ENCODE results near the gene CREB3L1.

The CREB3L1 gene

GRCh38 chr11:46315783-46316563, 38.5 kb downstream of the CREB3L1 start:
- POLR2A ChIA-PET: interaction anchor here (0.9 to 1.6 kb wide), 2 partner anchors 72 to 76 kb away, joined by 3 to 4 read pairs; no protein-coding TSS in a partner anchor
- TF ChIP-seq CTCF (IDR thresholded peaks at IDR 0.05; ENCODE audit: insufficient read depth, low read length, missing control alignments): no peak
- no peak for DNase-seq (ENCODE audit: low read depth, low spot score)
- CTCF ChIA-PET: interaction anchor here (0.8 to 20.0 kb wide), 14 partner anchors 8 to 193 kb away, joined by 3 to 661 read pairs (median 5); partner anchors contain the start of gene CREB3L1
- H3K4me3 ChIP-seq (ENCODE audit: low read depth, low read length): no peak overlapping the region

- DNase-seq (ENCODE audit: low read depth, low spot score): no peak
- no peak overlapping the region for H3K4me3 ChIP-seq (ENCODE audit: low read depth, low read length)
- TF ChIP-seq CTCF (IDR thresholded peaks at IDR 0.05; ENCODE audit: insufficient read depth, low read length, missing control alignments): no peak
- ChIA-PET CTCF (interaction anchor here (0.6 to 20.0 kb wide), 5 partner anchors 10 to 191 kb away, joined by 3 to 661 read pairs (median 8); no protein-coding TSS in a partner anchor), POLR2A (no interaction called here)
These were observed 41.6 kb downstream of the CREB3L1 start for GRCh38 chr11:46319074-46319453.

GRCh38 chr11:46321757-46322156, 44.3 kb downstream of the CREB3L1 start:
- no peak for DNase-seq (ENCODE audit: low read depth, low spot score)
- ChIA-PET CTCF (interaction anchor here (1.6 to 20.0 kb wide), 3 partner anchors 11 to 78 kb away, joined by 3 to 661 read pairs (median 16); no protein-coding TSS in a partner anchor), POLR2A (no interaction called here)
- H3K4me3 ChIP-seq (ENCODE audit: low read depth, low read length): no peak overlapping the region
- no peak for TF ChIP-seq CTCF (IDR thresholded peaks at IDR 0.05; ENCODE audit: insufficient read depth, low read length, missing control alignments)

GRCh38 chr11:46322759-46323158, 45.3 kb downstream of the CREB3L1 start:
- peak; percentile 65 for TF ChIP-seq CTCF (IDR thresholded peaks at IDR 0.05; ENCODE audit: insufficient read depth, low read length, missing control alignments)
- ChIA-PET CTCF (interaction anchor here (0.7 to 20.0 kb wide), 8 partner anchors 8 to 357 kb away, joined by 3 to 661 read pairs (median 4); partner anchors contain the start of gene DGKZ), POLR2A (no interaction called here)
- no peak for DNase-seq (ENCODE audit: low read depth, low spot score)
- H3K4me3 ChIP-seq (ENCODE audit: low read depth, low read length): no peak overlapping the region

- no peak for TF ChIP-seq CTCF (IDR thresholded peaks at IDR 0.05; ENCODE audit: insufficient read depth, low read length, missing control alignments)
- CTCF ChIA-PET: interaction anchor here (1.2 to 1.7 kb wide), 4 partner anchors 11 to 88 kb away, joined by 3 to 5 read pairs (median 4); no protein-coding TSS in a partner anchor
- POLR2A ChIA-PET: no interaction called here
- no peak for DNase-seq (ENCODE audit: low read depth, low spot score)
- no peak overlapping the region for H3K4me3 ChIP-seq (ENCODE audit: low read depth, low read length)
These were observed 49.5 kb downstream of the CREB3L1 start for GRCh38 chr11:46326813-46327416.

- ChIA-PET POLR2A (interaction anchor here (0.9 kb wide), 1 partner anchor 56 kb away, joined by 4 read pairs; no protein-coding TSS in a partner anchor), CTCF (interaction anchor here (0.6 to 6.8 kb wide), 5 partner anchors 12 to 89 kb away, joined by 3 to 45 read pairs (median 4); no protein-coding TSS in a partner anchor)
- no peak for TF ChIP-seq CTCF (IDR thresholded peaks at IDR 0.05; ENCODE audit: insufficient read depth, low read length, missing control alignments)
- no peak for DNase-seq (ENCODE audit: low read depth, low spot score)
- no peak overlapping the region for H3K4me3 ChIP-seq (ENCODE audit: low read depth, low read length)
These were observed 50.4 kb downstream of the CREB3L1 start for GRCh38 chr11:46327829-46328228.
